Neural cell (in vitro differentiated cells): ENCODE measurements around the gene DAPK2. TPM values are rescaled to one million over a fixed set of nuclear protein-coding genes. Genes with fewer than 3 reads are reported as not detected.

ENCODE experiments used
- H2AFZ ChIP-seq: fragments of 200-600, 300-800 bp; sonication (generic), shearing (Covaris generic); 2 replicates; pipeline ENCODE4 v1.6.0; 2014; ENCODE audit warnings: low read depth, mild to moderate bottlenecking, antibody characterized with exemption, low read length, moderate library complexity
- H3F3A ChIP-seq: fragments of 200-600 bp; shearing (Covaris generic); 2 replicates; pipeline ENCODE4 v1.6.1; 2016; ENCODE audit warnings: mild to moderate bottlenecking, moderate library complexity, mixed read lengths, antibody characterized with exemption, low read length; ENCODE audit not compliant: insufficient read depth, poor library complexity, severe bottlenecking
- H3K27ac ChIP-seq: fragments of 200-600, 300-800 bp; sonication (generic), shearing (Covaris generic); 2 replicates; pipeline ENCODE4 v1.5.1; 2014; ENCODE audit warnings: mild to moderate bottlenecking, low read length, moderate library complexity
- H3K27me3 ChIP-seq: fragments of 300-800, 200-600 bp; sonication (generic), shearing (Covaris generic); 2 replicates; pipeline ENCODE4 v1.6.0; 2014; ENCODE audit warnings: mild to moderate bottlenecking, low read depth, low read length, moderate library complexity; ENCODE audit not compliant: insufficient read depth
- H3K36me3 ChIP-seq: fragments of 300-800, 200-600 bp; sonication (generic), shearing (Covaris generic); 2 replicates; pipeline ENCODE4 v1.5.1; 2014; ENCODE audit warnings: mild to moderate bottlenecking, antibody characterized with exemption, low read length, moderate library complexity; ENCODE audit not compliant: insufficient read depth
- H3K4me2 ChIP-seq: fragments of 300-800, 200-600 bp; sonication (generic), shearing (Covaris generic); 2 replicates; pipeline ENCODE4 v1.6.0; 2014; ENCODE audit warnings: mild to moderate bottlenecking, low read length
- H3K4me3 ChIP-seq: fragments of 300-800, 200-600 bp; sonication (generic), shearing (Covaris generic); 2 replicates; pipeline ENCODE4 v1.5.1; 2014; ENCODE audit warnings: mild to moderate bottlenecking, low read length, moderate library complexity
- H3K79me2 ChIP-seq: fragments of 200-600 bp; shearing (Covaris generic); replicated peaks from 2 replicates; pipeline ENCODE4 v1.6.0; 2014; ENCODE audit warnings: mild to moderate bottlenecking, low read length, moderate library complexity; ENCODE audit not compliant: insufficient read depth
- H3K9ac ChIP-seq: fragments of 300-800, 200-600 bp; sonication (generic), shearing (Covaris generic); 2 replicates; pipeline ENCODE4 v1.6.1; 2016; ENCODE audit warnings: mild to moderate bottlenecking, low read length, mixed read lengths
- H3K9me2 ChIP-seq: fragments of 200-600 bp; shearing (Covaris generic); 2 replicates; pipeline ENCODE4 v1.6.1; 2016; ENCODE audit warnings: mild to moderate bottlenecking, low read length, mixed read lengths; ENCODE audit not compliant: insufficient read depth
- H3K9me3 ChIP-seq: fragments of 200-600, 300-800 bp; sonication (generic), shearing (Covaris generic); 2 replicates; pipeline ENCODE4 v1.6.1; 2016; ENCODE audit warnings: mild to moderate bottlenecking, mixed run types, low read length, moderate library complexity, mixed read lengths
- H4K20me1 ChIP-seq: fragments of 200-600 bp; shearing (Covaris generic); 2 replicates; pipeline ENCODE4 v1.6.1; 2016; ENCODE audit warnings: mild to moderate bottlenecking, mixed run types; ENCODE audit not compliant: insufficient read depth
- EP300 ChIP-seq: fragments of 450-650 bp; conservative IDR thresholded peaks from 2 replicates; pipeline ENCODE4 v1.6.1; 2014; ENCODE audit warnings: antibody characterized with exemption, mild to moderate bottlenecking, moderate library complexity; ENCODE audit not compliant: poor library complexity, severe bottlenecking
- EZH2 ChIP-seq: fragments of 200-600, 300-800 bp; shearing (Covaris generic), sonication (generic); IDR thresholded peaks from 2 replicates; pipeline ENCODE4 v1.6.1; 2014; ENCODE audit warnings: antibody characterized with exemption, low read length, borderline replicate concordance, mild to moderate bottlenecking; ENCODE audit not compliant: insufficient read depth, poor library complexity, severe bottlenecking
- MXI1 ChIP-seq: fragments of 450-650 bp; conservative IDR thresholded peaks from 2 replicates; pipeline ENCODE4 v1.6.1; 2014; ENCODE audit warnings: antibody characterized with exemption, mild to moderate bottlenecking; ENCODE audit not compliant: poor library complexity, severe bottlenecking
- POLR2AphosphoS5 ChIP-seq: IDR thresholded peaks from 2 replicates; pipeline ENCODE4 v1.6.1; 2012
- RAD21 ChIP-seq: fragments of 450-650 bp; conservative IDR thresholded peaks from 2 replicates; pipeline ENCODE4 v1.6.1; 2014; ENCODE audit warnings: antibody characterized with exemption, mild to moderate bottlenecking, moderate library complexity
- SMC3 ChIP-seq: fragments of 450-650 bp; conservative IDR thresholded peaks from 2 replicates; pipeline ENCODE4 v1.6.1; 2014; ENCODE audit warnings: antibody characterized with exemption, mild to moderate bottlenecking, moderate library complexity; ENCODE audit not compliant: poor library complexity
- TAF1 ChIP-seq: IDR thresholded peaks from 2 replicates; pipeline ENCODE4 v1.6.1; 2012; ENCODE audit warnings: low read depth
- polyA plus RNA-seq: library from polyadenylated mRNA; depleted of rRNA; stranded (reverse); fragments of >200 nt; gene quantifications from 2 replicates; pipeline ENCODE4 v1.2.3, GENCODE V29; 2014
- TF ChIP-seq, protein P1 (sequence below): IDR thresholded peaks from 2 replicates; pipeline ENCODE4 v1.6.1; 2012; ENCODE audit warnings: borderline replicate concordance
- TF ChIP-seq, protein P2 (sequence below): fragments of 450-650 bp; IDR thresholded peaks from 2 replicates; pipeline ENCODE4 v1.5.1; 2014; ENCODE audit warnings: antibody characterized with exemption, mild to moderate bottlenecking, moderate library complexity; ENCODE audit not compliant: poor library complexity, severe bottlenecking

The DAPK2 gene
- polyA plus RNA-seq, 1 donor from 2014 or later, result 0.78 TPM

DNA sequence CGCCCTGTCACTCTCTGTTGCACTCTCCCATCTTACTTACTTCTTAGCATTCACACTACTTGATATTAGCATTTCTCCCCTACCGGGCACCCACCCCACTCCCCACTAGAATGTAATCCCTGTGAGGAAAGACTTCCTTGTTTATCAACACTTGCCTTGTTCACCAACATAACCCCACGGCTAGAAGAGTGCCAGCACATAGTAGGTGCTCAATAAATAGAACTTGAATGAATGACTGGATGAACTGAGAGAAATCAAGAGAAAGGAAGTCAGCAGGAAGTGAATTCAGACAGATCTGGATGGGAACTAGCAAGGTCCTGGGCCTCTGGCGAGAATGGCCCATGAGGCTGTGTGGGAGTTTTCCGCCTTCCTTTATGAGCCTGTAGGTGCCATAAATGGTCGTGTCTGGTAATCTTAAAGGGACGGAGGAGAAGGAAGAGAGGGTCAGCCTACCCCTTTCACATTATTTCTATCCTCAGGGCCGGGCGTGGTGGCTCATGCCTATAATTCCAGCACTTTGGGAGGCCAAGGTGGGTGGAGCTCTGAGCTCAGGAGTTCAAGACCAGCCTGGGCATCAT, 170.1 kb downstream of the DAPK2 start:
- H4K20me1 ChIP-seq, result no peaks in the 10 kb centered on the region
- H3F3A ChIP-seq, result no peaks in the 10 kb centered on the region
- H3K9ac ChIP-seq, result no peak overlapping the region
- H3K9me3 ChIP-seq, result no peaks in the 10 kb centered on the region
- TF ChIP-seq POLR2AphosphoS5, result no peak
- TF ChIP-seq TAF1, result no peak
- TF ChIP-seq SMC3, result no peak
- TF ChIP-seq EP300, result no peak
- TF ChIP-seq RAD21, result no peak
- TF ChIP-seq, protein P1, sequence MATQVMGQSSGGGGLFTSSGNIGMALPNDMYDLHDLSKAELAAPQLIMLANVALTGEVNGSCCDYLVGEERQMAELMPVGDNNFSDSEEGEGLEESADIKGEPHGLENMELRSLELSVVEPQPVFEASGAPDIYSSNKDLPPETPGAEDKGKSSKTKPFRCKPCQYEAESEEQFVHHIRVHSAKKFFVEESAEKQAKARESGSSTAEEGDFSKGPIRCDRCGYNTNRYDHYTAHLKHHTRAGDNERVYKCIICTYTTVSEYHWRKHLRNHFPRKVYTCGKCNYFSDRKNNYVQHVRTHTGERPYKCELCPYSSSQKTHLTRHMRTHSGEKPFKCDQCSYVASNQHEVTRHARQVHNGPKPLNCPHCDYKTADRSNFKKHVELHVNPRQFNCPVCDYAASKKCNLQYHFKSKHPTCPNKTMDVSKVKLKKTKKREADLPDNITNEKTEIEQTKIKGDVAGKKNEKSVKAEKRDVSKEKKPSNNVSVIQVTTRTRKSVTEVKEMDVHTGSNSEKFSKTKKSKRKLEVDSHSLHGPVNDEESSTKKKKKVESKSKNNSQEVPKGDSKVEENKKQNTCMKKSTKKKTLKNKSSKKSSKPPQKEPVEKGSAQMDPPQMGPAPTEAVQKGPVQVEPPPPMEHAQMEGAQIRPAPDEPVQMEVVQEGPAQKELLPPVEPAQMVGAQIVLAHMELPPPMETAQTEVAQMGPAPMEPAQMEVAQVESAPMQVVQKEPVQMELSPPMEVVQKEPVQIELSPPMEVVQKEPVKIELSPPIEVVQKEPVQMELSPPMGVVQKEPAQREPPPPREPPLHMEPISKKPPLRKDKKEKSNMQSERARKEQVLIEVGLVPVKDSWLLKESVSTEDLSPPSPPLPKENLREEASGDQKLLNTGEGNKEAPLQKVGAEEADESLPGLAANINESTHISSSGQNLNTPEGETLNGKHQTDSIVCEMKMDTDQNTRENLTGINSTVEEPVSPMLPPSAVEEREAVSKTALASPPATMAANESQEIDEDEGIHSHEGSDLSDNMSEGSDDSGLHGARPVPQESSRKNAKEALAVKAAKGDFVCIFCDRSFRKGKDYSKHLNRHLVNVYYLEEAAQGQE, result no peak
- no peak for TF ChIP-seq MXI1
- no peak for TF ChIP-seq EZH2
- TF ChIP-seq, protein P2, sequence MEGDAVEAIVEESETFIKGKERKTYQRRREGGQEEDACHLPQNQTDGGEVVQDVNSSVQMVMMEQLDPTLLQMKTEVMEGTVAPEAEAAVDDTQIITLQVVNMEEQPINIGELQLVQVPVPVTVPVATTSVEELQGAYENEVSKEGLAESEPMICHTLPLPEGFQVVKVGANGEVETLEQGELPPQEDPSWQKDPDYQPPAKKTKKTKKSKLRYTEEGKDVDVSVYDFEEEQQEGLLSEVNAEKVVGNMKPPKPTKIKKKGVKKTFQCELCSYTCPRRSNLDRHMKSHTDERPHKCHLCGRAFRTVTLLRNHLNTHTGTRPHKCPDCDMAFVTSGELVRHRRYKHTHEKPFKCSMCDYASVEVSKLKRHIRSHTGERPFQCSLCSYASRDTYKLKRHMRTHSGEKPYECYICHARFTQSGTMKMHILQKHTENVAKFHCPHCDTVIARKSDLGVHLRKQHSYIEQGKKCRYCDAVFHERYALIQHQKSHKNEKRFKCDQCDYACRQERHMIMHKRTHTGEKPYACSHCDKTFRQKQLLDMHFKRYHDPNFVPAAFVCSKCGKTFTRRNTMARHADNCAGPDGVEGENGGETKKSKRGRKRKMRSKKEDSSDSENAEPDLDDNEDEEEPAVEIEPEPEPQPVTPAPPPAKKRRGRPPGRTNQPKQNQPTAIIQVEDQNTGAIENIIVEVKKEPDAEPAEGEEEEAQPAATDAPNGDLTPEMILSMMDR, result no peak
- no peaks in the 10 kb centered on the region for H3K79me2 ChIP-seq
- H3K36me3 ChIP-seq, result no peaks in the 10 kb centered on the region
- no peak overlapping the region for H3K4me2 ChIP-seq
- H2AFZ ChIP-seq, result no peak overlapping the region
- no peak overlapping the region for H3K27ac ChIP-seq
- H3K9me2 ChIP-seq, result no peaks in the 10 kb centered on the region
- H3K4me3 ChIP-seq, result no peak overlapping the region
- no peaks in the 10 kb centered on the region for H3K27me3 ChIP-seq

DNA sequence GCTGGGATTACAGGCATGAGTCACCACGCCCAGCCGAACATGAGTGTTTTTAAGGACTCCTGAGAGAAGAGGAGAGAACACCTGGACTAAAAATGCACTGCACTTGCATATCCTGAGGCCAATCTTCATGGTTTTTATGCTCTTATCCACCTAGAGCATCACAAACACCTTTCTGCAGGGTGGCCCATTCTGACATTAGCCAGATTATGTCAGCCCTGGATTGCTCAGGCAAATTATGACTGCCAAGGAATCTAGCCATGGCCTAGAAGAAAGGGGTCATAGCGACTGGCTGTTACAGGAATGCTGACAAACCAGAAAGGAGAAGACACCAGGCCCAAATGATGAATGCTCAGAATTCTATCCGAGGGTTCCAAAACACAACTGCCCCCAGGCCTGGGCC, 171.7 kb downstream of the DAPK2 start:
- no peak overlapping the region for H3K4me2 ChIP-seq
- no peak overlapping the region for H2AFZ ChIP-seq
- no peaks in the 10 kb centered on the region for H3F3A ChIP-seq
- no peak overlapping the region for H3K9ac ChIP-seq
- no peak overlapping the region for H3K4me3 ChIP-seq
- TF ChIP-seq EP300 (no peak), TAF1 (no peak), EZH2 (no peak), SMC3 (no peak), RAD21 (no peak), MXI1 (no peak), POLR2AphosphoS5 (no peak)
- TF ChIP-seq, protein P2, result no peak
- TF ChIP-seq, protein P1, result no peak
- H4K20me1 ChIP-seq, result no peaks in the 10 kb centered on the region
- H3K27me3 ChIP-seq, result no peaks in the 10 kb centered on the region
- no peaks in the 10 kb centered on the region for H3K9me3 ChIP-seq
- no peaks in the 10 kb centered on the region for H3K36me3 ChIP-seq
- no peaks in the 10 kb centered on the region for H3K79me2 ChIP-seq
- H3K27ac ChIP-seq, result no peak overlapping the region
- H3K9me2 ChIP-seq, result no peaks in the 10 kb centered on the region
